Urinary bladder (tissue), 4 donors: Measurements from ENCODE around the gene GABRP. TPM values are rescaled to one million over a fixed set of nuclear protein-coding genes. Genes with fewer than 3 reads are reported as not detected.
A peak's percentile ranks its signal among the peaks of the same experiment; 100 is the strongest.

Experiments used
- DNase-seq: peaks from one replicate; pipeline ENCODE4 v3.0.0-alpha.2; 2015; ENCODE audit errors: extremely low spot score
- H3K27ac ChIP-seq: one replicate; pipeline ENCODE4 v1.5.1; 2013; ENCODE audit warnings: low read depth, mild to moderate bottlenecking, moderate library complexity
- H3K36me3 ChIP-seq: one replicate; pipeline ENCODE4 v1.6.1; 2013; ENCODE audit warnings: mild to moderate bottlenecking, moderate library complexity; ENCODE audit not compliant: insufficient read depth
- H3K4me1 ChIP-seq: one replicate; pipeline ENCODE4 v1.6.1; 2013; ENCODE audit warnings: mild to moderate bottlenecking, moderate library complexity; ENCODE audit not compliant: insufficient read depth
- H3K4me3 ChIP-seq: one replicate; pipeline ENCODE4 v1.5.1; 2013; ENCODE audit warnings: low read depth, low read length
- WGBS: extraction: QIAGEN DNeasy Blood & Tissue Kit; methylation state at CpG from one replicate; pipeline ENCODE4 v1.1.7; 2013; 5-methylcytosine and 5-hydroxymethylcytosine counted together
- polyA plus RNA-seq: library from polyadenylated mRNA; stranded (reverse); fragments of 200-250 nt; gene quantifications from one replicate; pipeline ENCODE4 v1.2.3, GENCODE V29; 2013
- total RNA-seq: library from RNA; depleted of rRNA; stranded (reverse); fragments of >200 nt; gene quantifications from one replicate; pipeline ENCODE4 v1.2.3, GENCODE V29; 2014
- donor health status: healthy with polysubstance abuse.
- donor health status: healthy.

The GABRP gene
- total and polyA plus RNA-seq, 2 donors: 0.06 to 2.0 TPM

DNA sequence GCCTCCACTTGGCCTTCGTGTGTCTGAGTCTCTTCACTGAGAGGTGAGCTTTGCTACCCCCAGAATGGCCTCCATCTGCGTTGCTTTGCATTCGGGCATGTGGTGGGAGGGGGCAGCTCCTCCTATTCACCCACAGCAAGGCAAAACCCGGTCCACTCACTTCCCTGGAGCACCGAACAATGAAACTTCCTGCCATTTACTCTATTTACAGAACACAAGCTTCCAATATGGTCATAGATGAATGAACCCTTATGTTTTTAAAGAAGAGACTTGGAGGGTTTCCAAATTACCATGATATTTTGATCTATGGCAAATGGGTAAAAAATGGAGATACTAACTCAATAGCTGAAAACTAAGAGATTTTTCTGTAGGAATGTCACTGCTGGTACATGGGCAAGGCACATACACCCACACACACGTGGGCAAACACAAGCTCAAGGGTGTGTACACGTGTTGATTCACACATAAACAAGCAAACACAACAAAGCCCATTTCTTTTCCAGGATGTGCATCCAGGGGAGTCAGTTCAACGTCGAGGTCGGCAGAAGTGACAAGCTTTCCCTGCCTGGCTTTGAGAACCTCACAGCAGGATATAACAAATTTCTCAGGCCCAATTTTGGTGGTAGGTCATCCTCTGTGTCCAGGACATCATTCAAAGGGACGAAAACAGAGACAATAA lies 5.2 kb downstream of the GABRP start:
- no peaks in the 10 kb centered on the region for H3K4me1 ChIP-seq
- no peak overlapping the region for H3K4me3 ChIP-seq
- DNase-seq: no peak
- no peaks in the 10 kb centered on the region for H3K36me3 ChIP-seq
- no peak overlapping the region for H3K27ac ChIP-seq
- WGBS: 69% methylated on average over 11 of the region's 11 CpGs

- DNase-seq: peak; percentile 29
- Histone ChIP-seq H3K27ac (no peak overlapping the region), H3K4me1 (no peaks in the 10 kb centered on the region), H3K36me3 (no peaks in the 10 kb centered on the region), H3K4me3 (no peak overlapping the region)
- 42% methylated on average over 7 of the region's 7 CpGs for WGBS
These were observed 7.9 kb downstream of the GABRP start for GRCh38 chr5:170791325-170791954.

- WGBS: 76% methylated on average over 8 of the region's 8 CpGs
- H3K27ac ChIP-seq: no peak overlapping the region
- no peak overlapping the region for H3K4me3 ChIP-seq
- DNase-seq: no peak
- H3K36me3 ChIP-seq: no peaks in the 10 kb centered on the region
- no peaks in the 10 kb centered on the region for H3K4me1 ChIP-seq
These were observed 9.4 kb downstream of the GABRP start for GRCh38 chr5:170792878-170793277.

GRCh38 chr5:170795154-170795553 lies 11.6 kb downstream of the GABRP start:
- no peak for DNase-seq
- WGBS: 95% methylated on average over 10 of the region's 10 CpGs

DNA sequence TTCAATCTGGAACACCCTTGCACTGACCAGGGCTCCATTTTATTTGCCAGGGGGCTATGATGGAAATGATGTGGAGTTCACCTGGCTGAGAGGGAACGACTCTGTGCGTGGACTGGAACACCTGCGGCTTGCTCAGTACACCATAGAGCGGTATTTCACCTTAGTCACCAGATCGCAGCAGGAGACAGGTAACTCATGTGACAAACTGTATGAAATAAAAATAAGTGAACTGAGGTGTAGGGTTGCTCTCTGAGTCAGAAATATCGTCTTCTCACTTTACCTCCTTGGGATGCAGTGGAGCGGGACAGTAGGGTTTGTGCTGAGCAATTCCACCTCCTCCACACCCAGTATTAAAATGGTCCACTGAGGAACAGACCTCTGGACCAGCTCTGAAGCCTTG lies 22.1 kb downstream of the GABRP start:
- Histone ChIP-seq H3K27ac (no peak overlapping the region), H3K4me3 (no peak overlapping the region), H3K36me3 (no peaks in the 10 kb centered on the region), H3K4me1 (no peaks in the 10 kb centered on the region)
- DNase-seq: no peak
- 94% methylated on average over 7 of the region's 7 CpGs for WGBS

More at GRCh38 chr5:170795154-170795553, 11.6 kb downstream of the GABRP start:
- no peaks in the 10 kb centered on the region for H3K4me1 ChIP-seq
- H3K27ac ChIP-seq: no peak overlapping the region
- H3K36me3 ChIP-seq: no peaks in the 10 kb centered on the region
- H3K4me3 ChIP-seq: no peak overlapping the region

GRCh38 chr5:170809551-170809950 lies 26.0 kb downstream of the GABRP start:
- DNase-seq: no peak
- Histone ChIP-seq H3K27ac (no peak overlapping the region), H3K4me1 (no peaks in the 10 kb centered on the region), H3K4me3 (no peak overlapping the region), H3K36me3 (no peaks in the 10 kb centered on the region)
- 75% methylated on average over 7 of the region's 7 CpGs for WGBS

DNA sequence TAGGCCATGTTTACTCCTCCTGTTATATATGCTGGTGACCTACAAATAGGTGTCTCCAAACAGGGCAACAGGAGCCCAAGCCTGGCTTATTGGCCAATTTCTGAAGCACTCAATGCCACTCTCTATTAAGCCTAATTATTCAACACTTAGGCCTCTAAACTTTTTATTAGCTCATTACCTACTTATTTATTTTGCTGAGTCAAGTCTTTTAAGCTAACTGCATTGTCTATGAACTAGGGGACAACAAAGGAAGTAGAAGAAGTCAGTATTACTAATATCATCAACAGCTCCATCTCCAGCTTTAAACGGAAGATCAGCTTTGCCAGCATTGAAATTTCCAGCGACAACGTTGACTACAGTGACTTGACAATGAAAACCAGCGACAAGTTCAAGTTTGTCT lies 28.2 kb downstream of the GABRP start:
- no peak overlapping the region for H3K4me3 ChIP-seq
- H3K4me1 ChIP-seq: no peaks in the 10 kb centered on the region
- no peaks in the 10 kb centered on the region for H3K36me3 ChIP-seq
- DNase-seq: no peak
- 94% methylated on average over 4 of the region's 4 CpGs for WGBS
- H3K27ac ChIP-seq: no peak overlapping the region

GRCh38 chr5:170813231-170813630 lies 29.7 kb downstream of the GABRP start:
- Histone ChIP-seq H3K4me1 (no peaks in the 10 kb centered on the region), H3K36me3 (no peaks in the 10 kb centered on the region), H3K27ac (no peak overlapping the region), H3K4me3 (no peak overlapping the region)
- 63% methylated on average over 5 of the region's 5 CpGs for WGBS
- DNase-seq: no peak

DNA sequence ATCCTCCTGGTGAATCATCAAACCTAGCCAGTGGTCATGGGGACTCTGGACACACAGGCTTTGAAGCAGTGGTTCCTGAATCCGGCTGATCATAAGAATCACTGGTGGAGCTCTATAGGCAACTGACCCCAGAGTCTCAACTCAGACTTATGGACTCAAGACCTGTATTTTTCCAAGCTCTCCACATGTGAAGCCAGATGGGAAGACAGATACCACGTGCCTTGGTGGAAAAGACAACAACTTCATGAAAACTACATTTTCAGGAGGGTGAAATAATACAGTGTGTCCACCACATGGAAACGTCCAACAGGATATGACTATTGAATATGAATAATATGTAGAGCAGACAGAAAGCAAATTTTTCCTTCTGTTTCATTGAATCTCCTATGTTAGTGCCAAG lies 33.7 kb downstream of the GABRP start:
- Histone ChIP-seq H3K27ac (no peak overlapping the region), H3K36me3 (no peaks in the 10 kb centered on the region), H3K4me1 (no peaks in the 10 kb centered on the region), H3K4me3 (no peak overlapping the region)
- DNase-seq: no peak
- WGBS: 81% methylated on average over 3 of the region's 3 CpGs

DNA sequence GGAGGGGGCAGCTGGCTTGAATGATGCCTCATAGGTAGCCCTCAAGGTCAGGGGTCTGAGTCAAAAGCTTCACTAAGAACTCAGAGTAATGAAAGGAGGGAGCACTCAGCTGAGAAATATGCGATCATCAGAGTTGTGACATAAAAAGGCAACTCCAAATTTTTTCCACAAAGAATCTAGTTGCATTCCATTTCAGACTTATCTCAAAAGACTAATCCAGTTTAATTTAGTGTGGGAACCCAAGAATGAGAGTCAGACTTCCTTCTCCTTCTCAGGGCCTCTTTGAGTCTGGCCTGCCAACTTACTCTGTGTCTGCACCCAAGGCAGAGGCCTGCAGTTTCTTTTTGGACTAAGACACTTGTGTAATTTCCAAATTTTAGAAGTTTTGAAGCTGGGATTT lies 34.7 kb downstream of the GABRP start:
- Histone ChIP-seq H3K4me3 (no peak overlapping the region), H3K36me3 (no peaks in the 10 kb centered on the region), H3K27ac (no peak overlapping the region), H3K4me1 (no peaks in the 10 kb centered on the region)
- 67% methylated on average over 1 of the region's 1 CpG for WGBS
- no peak for DNase-seq

DNA sequence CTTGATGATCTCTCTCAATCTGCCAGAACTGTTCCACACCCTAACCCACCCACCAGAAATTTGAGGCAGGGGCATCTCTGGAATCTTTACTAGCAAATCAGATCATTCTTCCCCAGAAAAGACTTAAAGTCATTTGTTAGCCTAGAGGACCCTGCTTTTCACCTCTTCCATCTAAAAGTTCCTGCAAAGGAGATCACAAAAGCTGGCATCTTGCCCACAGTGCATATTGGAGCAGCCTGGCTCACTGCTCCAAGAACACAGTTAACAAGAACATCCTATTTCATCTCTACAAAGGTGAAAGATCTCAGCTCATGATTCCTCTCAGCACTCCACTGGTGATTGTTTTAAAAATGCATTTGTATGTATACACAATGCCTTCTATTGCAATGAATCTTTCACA lies 36.3 kb downstream of the GABRP start:
- no peak overlapping the region for H3K4me3 ChIP-seq
- H3K27ac ChIP-seq: no peak overlapping the region
- no peak for DNase-seq
- no peaks in the 10 kb centered on the region for H3K4me1 ChIP-seq
- no peaks in the 10 kb centered on the region for H3K36me3 ChIP-seq

DNA sequence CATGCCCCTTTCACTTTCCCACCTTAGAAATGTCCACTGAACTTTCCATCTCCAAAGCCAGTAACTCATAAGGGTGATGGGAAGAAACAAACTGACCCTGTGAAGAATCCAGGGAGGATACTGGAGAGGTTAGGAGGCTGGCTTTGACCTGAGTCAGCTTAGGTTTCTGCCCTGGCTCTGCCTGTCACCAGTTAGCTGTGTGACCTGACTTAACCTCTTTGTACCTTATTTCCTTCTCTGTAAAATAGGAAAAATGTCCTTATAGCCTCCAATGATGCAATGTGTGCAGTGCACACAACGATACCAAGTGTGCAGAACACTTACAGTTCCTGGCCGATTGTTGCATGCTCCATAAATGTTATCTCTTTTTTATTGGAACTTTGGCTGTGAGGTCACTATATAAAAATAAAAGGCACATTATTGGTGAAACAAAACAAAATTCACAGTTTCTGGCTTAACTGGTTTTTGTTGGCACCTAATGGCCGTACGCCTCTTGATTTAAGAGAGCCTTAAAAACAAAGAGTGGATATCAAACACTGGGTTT lies 37.8 kb downstream of the GABRP start:
- no peak overlapping the region for H3K4me3 ChIP-seq
- no peak for DNase-seq
- WGBS: 66% methylated on average over 4 of the region's 4 CpGs

GRCh38 chr5:170826117-170826516 lies 42.6 kb downstream of the GABRP start:
- 60% methylated on average over 2 of the region's 2 CpGs for WGBS
- Histone ChIP-seq H3K27ac (no peak overlapping the region), H3K4me3 (no peak overlapping the region), H3K4me1 (no peaks in the 10 kb centered on the region), H3K36me3 (no peaks in the 10 kb centered on the region)
- no peak for DNase-seq

More for the DNA sequence above, 37.8 kb downstream of the GABRP start:
- Histone ChIP-seq H3K27ac (no peak overlapping the region), H3K4me1 (no peaks in the 10 kb centered on the region), H3K36me3 (no peaks in the 10 kb centered on the region)

DNA sequence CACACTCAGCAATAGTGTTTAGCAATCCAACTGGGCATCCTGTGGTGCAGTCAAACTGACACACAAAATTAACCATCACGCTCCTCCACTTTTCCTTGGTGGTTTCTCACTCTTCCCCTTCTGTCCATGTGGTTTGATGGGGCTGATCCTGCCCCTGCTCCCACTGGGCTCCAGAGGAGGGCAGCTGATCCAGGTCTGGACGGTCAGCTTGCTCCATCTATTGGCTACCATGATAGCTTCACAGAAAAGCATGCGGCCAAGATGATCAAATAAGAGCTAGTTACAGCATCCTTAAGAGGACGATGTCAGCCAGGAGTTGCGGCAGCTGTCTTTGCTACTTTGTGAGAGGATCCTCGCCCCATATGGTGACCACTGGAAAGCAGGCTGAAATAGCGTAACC lies 48.7 kb downstream of the GABRP start:
- no peaks in the 10 kb centered on the region for H3K4me1 ChIP-seq
- H3K4me3 ChIP-seq: no peak overlapping the region
- DNase-seq: no peak
- 70% methylated on average over 7 of the region's 7 CpGs for WGBS
- no peak overlapping the region for H3K27ac ChIP-seq
- H3K36me3 ChIP-seq: no peaks in the 10 kb centered on the region
